CD8-positive, alpha-beta memory T cell (primary cell): ENCODE measurements around the gene KCNJ3. TPM values are rescaled to one million over a fixed set of nuclear protein-coding genes. Genes with fewer than 3 reads are reported as not detected.

Experiments used
- CTCF ChIA-PET: fragments of 350-600 bp; sonication (Branson Sonifier 250); formaldehyde crosslinking; loops from one replicate; lab custom pipeline; 2021; ENCODE audit warnings: antibody characterized with exemption; lab: Charles Lee
- POLR2A ChIA-PET: fragments of 350-600 bp; sonication (Branson Sonifier 250); formaldehyde crosslinking; loops from one replicate; lab custom pipeline; 2021; ENCODE audit warnings: antibody characterized with exemption; lab: Charles Lee
- DNase-seq, 5 donors: peaks; one replicate each; pipeline versions ENCODE4 v3.0.0 to v3.0.0-alpha.2; 2020 to 2022; ENCODE audit warnings: mixed read lengths in 1 of 5
- H3K27ac ChIP-seq: one replicate; pipeline ENCODE4 v1.7.0; 2013; ENCODE audit warnings: low read depth, mild to moderate bottlenecking, low read length, moderate library complexity
- H3K27me3 ChIP-seq: 2 replicates; pipeline ENCODE4 v1.7.0; 2013; ENCODE audit warnings: low read length, mild to moderate bottlenecking; ENCODE audit not compliant: insufficient read depth, poor library complexity, severe bottlenecking
- H3K36me3 ChIP-seq: 2 replicates; pipeline ENCODE4 v1.7.0; 2013; ENCODE audit warnings: mild to moderate bottlenecking, low read length, moderate library complexity; ENCODE audit not compliant: insufficient read depth
- H3K4me1 ChIP-seq: 2 replicates; pipeline ENCODE4 v1.7.0; 2013; ENCODE audit warnings: mild to moderate bottlenecking, low read length, moderate library complexity; ENCODE audit not compliant: insufficient read depth
- H3K4me3 ChIP-seq: 2 replicates; pipeline ENCODE4 v1.7.0; 2013; ENCODE audit warnings: mild to moderate bottlenecking, low read length
- H3K9me3 ChIP-seq: 2 replicates; pipeline ENCODE4 v1.7.0; 2013; ENCODE audit warnings: mild to moderate bottlenecking, low read length
- H3K27ac Mint-ChIP-seq, 8 donors: one replicate each; pipeline ENCODE4 v1.8.0; 2020 to 2021; ENCODE audit warnings: mixed read lengths in 8 of 8, mild to moderate bottlenecking in 6 of 8, inconsistent platforms in 3 of 8, moderate library complexity in 3 of 8
- H3K27me3 Mint-ChIP-seq, 2 donors: one replicate each; pipeline ENCODE4 v1.8.0; 2020 to 2021; ENCODE audit warnings: mixed read lengths in 2 of 2, mild to moderate bottlenecking in 1 of 2, moderate library complexity in 1 of 2
- H3K36me3 Mint-ChIP-seq, 3 donors: one replicate each; pipeline ENCODE4 v1.8.0; 2020 to 2021; ENCODE audit warnings: mixed read lengths in 3 of 3, inconsistent platforms in 1 of 3, mild to moderate bottlenecking in 1 of 3
- H3K4me1 Mint-ChIP-seq, 3 donors: one replicate each; pipeline ENCODE4 v1.8.0; 2020 to 2021; ENCODE audit warnings: mixed read lengths in 3 of 3, inconsistent platforms in 1 of 3, mild to moderate bottlenecking in 1 of 3
- H3K4me3 Mint-ChIP-seq, 7 donors: one replicate each; pipeline ENCODE4 v1.8.0; 2020 to 2021; ENCODE audit warnings: mixed read lengths in 7 of 7, mild to moderate bottlenecking in 6 of 7, moderate library complexity in 4 of 7, inconsistent platforms in 2 of 7
- H3K9me3 Mint-ChIP-seq, 5 donors: one replicate each; pipeline ENCODE4 v1.8.0; 2020 to 2022; ENCODE audit warnings: mixed read lengths in 5 of 5, mild to moderate bottlenecking in 3 of 5, moderate library complexity in 2 of 5, inconsistent platforms in 1 of 5
- polyA plus RNA-seq: library from polyadenylated mRNA; unstranded; fragments of 300-500 nt; fragmentation: Illumina TruSeq; gene quantifications from one replicate; pipeline ENCODE4 v1.2.3, GENCODE V29; 2021
- total RNA-seq, 2 experiments: library from RNA; stranded (reverse); gene quantifications; one replicate each; pipeline ENCODE4 v1.2.3, GENCODE V29; 2021

Gene KCNJ3
- total and polyA plus RNA-seq, 3 experiments from 2014 or later: not detected

GRCh38 chr2:154710685-154711084 lies 12.2 kb downstream of the KCNJ3 start:
- Histone ChIP-seq H3K4me1 (no peaks in the 10 kb centered on the region), H3K4me3 (no peak overlapping the region), H3K9me3 (no peaks in the 10 kb centered on the region), H3K27ac (no peak overlapping the region), H3K36me3 (no peaks in the 10 kb centered on the region), H3K27me3 (no peaks in the 10 kb centered on the region)
- H3K4me1 Mint-ChIP-seq: no peaks in the 10 kb centered on the region
- CTCF ChIA-PET: no interaction called here
- peaks cover 0 to 13% (median 3%) of the 10 kb centered on the region in 5 donors for H3K9me3 Mint-ChIP-seq
- no peaks in the 10 kb centered on the region for H3K27me3 Mint-ChIP-seq
- H3K36me3 Mint-ChIP-seq: no peaks in the 10 kb centered on the region
- DNase-seq: no peak
- POLR2A ChIA-PET: no interaction called here
- no peak overlapping the region for H3K27ac Mint-ChIP-seq
- no peak overlapping the region for H3K4me3 Mint-ChIP-seq

- ChIA-PET POLR2A (no interaction called here), CTCF (no interaction called here)
- no peaks in the 10 kb centered on the region for H3K9me3 ChIP-seq
- no peak for DNase-seq
- Mint-ChIP-seq H3K27ac (no peak overlapping the region), H3K9me3 (peaks cover 2 to 19% (median 5%) of the 10 kb centered on the region in 5 donors), H3K4me3 (no peak overlapping the region), H3K4me1 (no peaks in the 10 kb centered on the region), H3K27me3 (no peaks in the 10 kb centered on the region), H3K36me3 (no peaks in the 10 kb centered on the region)
- no peak overlapping the region for H3K4me3 ChIP-seq
- H3K4me1 ChIP-seq: no peaks in the 10 kb centered on the region
- no peaks in the 10 kb centered on the region for H3K27me3 ChIP-seq
- H3K27ac ChIP-seq: no peak overlapping the region
- no peaks in the 10 kb centered on the region for H3K36me3 ChIP-seq
Observed at GRCh38 chr2:154713675-154714074, 15.2 kb downstream of the KCNJ3 start.

- H3K4me3 Mint-ChIP-seq: no peak overlapping the region
- H3K27me3 ChIP-seq: no peaks in the 10 kb centered on the region
- H3K4me1 ChIP-seq: no peaks in the 10 kb centered on the region
- H3K36me3 ChIP-seq: no peaks in the 10 kb centered on the region
- H3K4me3 ChIP-seq: no peak overlapping the region
- H3K27me3 Mint-ChIP-seq: no peaks in the 10 kb centered on the region
- H3K27ac Mint-ChIP-seq: peak overlapping the region in 1 of 8 donors; percentile 43
- ChIA-PET POLR2A (no interaction called here), CTCF (no interaction called here)
- H3K9me3 Mint-ChIP-seq: peaks cover 0 to 16% (median 2%) of the 10 kb centered on the region in 5 donors
- DNase-seq: no peak
- H3K4me1 Mint-ChIP-seq: no peaks in the 10 kb centered on the region
- H3K9me3 ChIP-seq: peaks cover 3% of the 10 kb centered on the region
- H3K27ac ChIP-seq: no peak overlapping the region
- no peaks in the 10 kb centered on the region for H3K36me3 Mint-ChIP-seq
Observed at GRCh38 chr2:154720651-154721050, 22.2 kb downstream of the KCNJ3 start.

GRCh38 chr2:154724194-154724797 lies 25.8 kb downstream of the KCNJ3 start:
- peaks cover 0 to 19% (median 3%) of the 10 kb centered on the region in 5 donors for H3K9me3 Mint-ChIP-seq
- H3K36me3 ChIP-seq: no peaks in the 10 kb centered on the region
- CTCF ChIA-PET: no interaction called here

GRCh38 chr2:154740361-154740760 lies 41.9 kb downstream of the KCNJ3 start:
- DNase-seq: no peak
- no peaks in the 10 kb centered on the region for H3K4me1 Mint-ChIP-seq
- no peaks in the 10 kb centered on the region for H3K36me3 ChIP-seq
- no peaks in the 10 kb centered on the region for H3K27me3 Mint-ChIP-seq
- H3K4me3 Mint-ChIP-seq: no peak overlapping the region
- H3K27me3 ChIP-seq: no peaks in the 10 kb centered on the region
- no peaks in the 10 kb centered on the region for H3K9me3 ChIP-seq
- no peak overlapping the region for H3K4me3 ChIP-seq
- H3K36me3 Mint-ChIP-seq: no peaks in the 10 kb centered on the region
- peaks cover 5 to 22% (median 7%) of the 10 kb centered on the region in 5 donors for H3K9me3 Mint-ChIP-seq
- no peak overlapping the region for H3K27ac ChIP-seq
- H3K27ac Mint-ChIP-seq: no peak overlapping the region
- POLR2A ChIA-PET: no interaction called here
- CTCF ChIA-PET: no interaction called here
- H3K4me1 ChIP-seq: no peaks in the 10 kb centered on the region

More at GRCh38 chr2:154724194-154724797, 25.8 kb downstream of the KCNJ3 start:
- Mint-ChIP-seq H3K36me3 (no peaks in the 10 kb centered on the region), H3K4me3 (no peak overlapping the region), H3K27ac (no peak overlapping the region), H3K27me3 (no peaks in the 10 kb centered on the region), H3K4me1 (no peaks in the 10 kb centered on the region)
- no peak overlapping the region for H3K4me3 ChIP-seq
- H3K4me1 ChIP-seq: no peaks in the 10 kb centered on the region
- POLR2A ChIA-PET: no interaction called here
- no peak for DNase-seq
- no peak overlapping the region for H3K27ac ChIP-seq
- peaks cover 3% of the 10 kb centered on the region for H3K9me3 ChIP-seq
- H3K27me3 ChIP-seq: no peaks in the 10 kb centered on the region

GRCh38 chr2:154758871-154759270 lies 60.4 kb downstream of the KCNJ3 start:
- H3K27ac ChIP-seq: no peak overlapping the region
- no peak overlapping the region for H3K4me3 ChIP-seq
- no peaks in the 10 kb centered on the region for H3K4me1 ChIP-seq
- H3K27me3 ChIP-seq: no peaks in the 10 kb centered on the region
- no peak for DNase-seq
- Mint-ChIP-seq H3K9me3 (peaks cover 0 to 16% (median 3%) of the 10 kb centered on the region in 5 donors), H3K27ac (no peak overlapping the region), H3K27me3 (no peaks in the 10 kb centered on the region), H3K4me1 (no peaks in the 10 kb centered on the region), H3K36me3 (no peaks in the 10 kb centered on the region), H3K4me3 (no peak overlapping the region)
- no peaks in the 10 kb centered on the region for H3K36me3 ChIP-seq
- H3K9me3 ChIP-seq: no peaks in the 10 kb centered on the region
- ChIA-PET CTCF (no interaction called here), POLR2A (no interaction called here)

- no peaks in the 10 kb centered on the region for H3K36me3 Mint-ChIP-seq
- H3K9me3 ChIP-seq: no peaks in the 10 kb centered on the region
- H3K27ac ChIP-seq: no peak overlapping the region
- ChIA-PET POLR2A (no interaction called here), CTCF (no interaction called here)
- H3K4me3 ChIP-seq: no peak overlapping the region
- H3K36me3 ChIP-seq: no peaks in the 10 kb centered on the region
- H3K27me3 Mint-ChIP-seq: no peaks in the 10 kb centered on the region
- H3K27me3 ChIP-seq: no peaks in the 10 kb centered on the region
- H3K9me3 Mint-ChIP-seq: peaks cover 0 to 13% (median 3%) of the 10 kb centered on the region in 5 donors
- no peak for DNase-seq
- no peak overlapping the region for H3K4me3 Mint-ChIP-seq
- H3K27ac Mint-ChIP-seq: no peak overlapping the region
- no peaks in the 10 kb centered on the region for H3K4me1 ChIP-seq
- no peaks in the 10 kb centered on the region for H3K4me1 Mint-ChIP-seq
Observed at GRCh38 chr2:154762638-154763037, 64.1 kb downstream of the KCNJ3 start.

GRCh38 chr2:154771664-154772284 lies 73.3 kb downstream of the KCNJ3 start:
- no peak for DNase-seq
- Histone ChIP-seq H3K27me3 (no peaks in the 10 kb centered on the region), H3K4me1 (no peaks in the 10 kb centered on the region), H3K4me3 (no peak overlapping the region), H3K27ac (no peak overlapping the region), H3K36me3 (no peaks in the 10 kb centered on the region), H3K9me3 (no peaks in the 10 kb centered on the region)
- ChIA-PET CTCF (no interaction called here), POLR2A (no interaction called here)
- Mint-ChIP-seq H3K27ac (no peak overlapping the region), H3K4me1 (no peaks in the 10 kb centered on the region), H3K36me3 (no peaks in the 10 kb centered on the region), H3K27me3 (no peaks in the 10 kb centered on the region), H3K4me3 (no peak overlapping the region), H3K9me3 (peaks cover 4 to 20% (median 8%) of the 10 kb centered on the region in 5 donors)
